Left ventricle myocardium inferior (tissue), 1 donor: ENCODE measurements around the gene MAP7D2. TPM values are rescaled to one million over a fixed set of nuclear protein-coding genes. Genes with fewer than 3 reads are reported as not detected.
"Not testable (repeated sequence)": the region's sequence is repeated elsewhere in the genome, so short reads cannot be mapped to it uniquely, and the experiment has no call there.

ENCODE experiments used
- DNase-seq: peaks from one replicate; pipeline ENCODE4 v3.0.0-alpha.2; 2020
- H3K27ac ChIP-seq: fragments of 200-600 bp; replicated peaks from 2 replicates; pipeline ENCODE4 v1.8.0; 2021
- H3K27me3 ChIP-seq: fragments of 200-600 bp; 2 replicates; pipeline ENCODE4 v1.8.0; 2021; ENCODE audit warnings: low read depth
- H3K36me3 ChIP-seq: fragments of 200-600 bp; 2 replicates; pipeline ENCODE4 v1.8.0; 2021
- H3K4me1 ChIP-seq: fragments of 200-600 bp; 2 replicates; pipeline ENCODE4 v1.8.0; 2021
- H3K4me3 ChIP-seq: fragments of 200-600 bp; 2 replicates; pipeline ENCODE4 v1.8.0; 2021; ENCODE audit warnings: mild to moderate bottlenecking, moderate library complexity
- H3K9me3 ChIP-seq: fragments of 200-600 bp; replicated peaks from 2 replicates; pipeline ENCODE4 v1.8.0; 2021
- CTCF ChIP-seq: fragments of 200-600 bp; IDR thresholded peaks from 2 replicates; pipeline ENCODE4 v1.8.0; 2021; ENCODE audit warnings: antibody characterized with exemption, mild to moderate bottlenecking, borderline replicate concordance
- intact Hi-C: fragments of 100-400 bp; cut with micrococcal nuclease; formaldehyde crosslinking; loops from one replicate; pipeline ENCODE4 v1.11.0; 2022
- total RNA-seq: library from RNA; stranded (reverse); fragmentation: NEBNext Ultra II Directional; extraction: Animal tissue kit (Norgen Biotek cat#: 25700); gene quantifications from one replicate; pipeline ENCODE4 v1.2.1, GENCODE V29; 2021
- donor health status: DM: no; HTN: yes; CAD: no; lungs with severe emphysema.

Gene MAP7D2
- total RNA-seq, 1 donor from 2014 or later = 0.44 TPM

GRCh38 chrX:20129547-20129946 lies 12.8 kb upstream of the MAP7D2 start:
- Histone ChIP-seq H3K27ac (no peak overlapping the region), H3K9me3 (no peaks in the 10 kb centered on the region), H3K4me1 (no peaks in the 10 kb centered on the region), H3K36me3 (peaks cover 38% of the 10 kb centered on the region), H3K27me3 (no peaks in the 10 kb centered on the region), H3K4me3 (no peak overlapping the region)
- no peak for DNase-seq
- intact Hi-C loops = no loop called here
- no peak for TF ChIP-seq CTCF

GRCh38 chrX:20128670-20129069 lies 12.0 kb upstream of the MAP7D2 start:
- intact Hi-C loops = no loop called here
- no peak overlapping the region for H3K27ac ChIP-seq
- no peak overlapping the region for H3K4me3 ChIP-seq
- no peaks in the 10 kb centered on the region for H3K27me3 ChIP-seq
- peaks cover 36% of the 10 kb centered on the region for H3K36me3 ChIP-seq
- no peak for DNase-seq
- H3K4me1 ChIP-seq = no peaks in the 10 kb centered on the region
- TF ChIP-seq CTCF = no peak
- no peaks in the 10 kb centered on the region for H3K9me3 ChIP-seq

- peaks cover 28% of the 10 kb centered on the region for H3K36me3 ChIP-seq
- intact Hi-C loops = not testable (repeated sequence)
- peak; percentile 46 for TF ChIP-seq CTCF
Observed at GRCh38 chrX:20127440-20127839, 10.7 kb upstream of the MAP7D2 start.

GRCh38 chrX:20126833-20127232 lies 10.1 kb upstream of the MAP7D2 start:
- intact Hi-C loops, H3K9me3 ChIP-seq, H3K4me3 ChIP-seq, H3K27ac ChIP-seq, H3K27me3 ChIP-seq, DNase-seq, H3K4me1 ChIP-seq: not testable (repeated sequence)
- H3K36me3 ChIP-seq = peaks cover 28% of the 10 kb centered on the region

More at GRCh38 chrX:20127440-20127839, 10.7 kb upstream of the MAP7D2 start:
- not testable (repeated sequence) for DNase-seq, H3K4me1 ChIP-seq, H3K27me3 ChIP-seq, H3K4me3 ChIP-seq, H3K9me3 ChIP-seq, H3K27ac ChIP-seq

GRCh38 chrX:20124964-20125363 lies 8.3 kb upstream of the MAP7D2 start:
- no peak for DNase-seq
- Histone ChIP-seq H3K27me3 (no peaks in the 10 kb centered on the region), H3K27ac (no peak overlapping the region), H3K36me3 (peaks cover 10% of the 10 kb centered on the region), H3K4me1 (no peaks in the 10 kb centered on the region), H3K9me3 (no peaks in the 10 kb centered on the region), H3K4me3 (no peak overlapping the region)
- intact Hi-C loops = no loop called here
- TF ChIP-seq CTCF = no peak

- H3K9me3 ChIP-seq = no peaks in the 10 kb centered on the region
- no peak overlapping the region for H3K4me3 ChIP-seq
- no peaks in the 10 kb centered on the region for H3K36me3 ChIP-seq
- DNase-seq = no peak
- H3K27ac ChIP-seq = no peak overlapping the region
- intact Hi-C loops = no loop called here
- TF ChIP-seq CTCF = no peak
- peaks cover 3% of the 10 kb centered on the region for H3K4me1 ChIP-seq
- peaks cover 18% of the 10 kb centered on the region for H3K27me3 ChIP-seq
Observed at GRCh38 chrX:20118065-20118824, 1.5 kb upstream of the MAP7D2 start.
